Anterior cingulate cortex (tissue), 58 donors: ENCODE data around the gene MYBPC2.

Source experiments
- DNase-seq, 58 donors: peaks; one replicate each; lab custom pipeline; 2025; lab: John Stamatoyannopoulos, UW

Gene MYBPC2

GRCh38 chr19:50512112-50512998, 79.7 kb downstream of the MYBPC2 start:
- DNase-seq: no peak

GRCh38 chr19:50512999-50513745, 80.5 kb downstream of the MYBPC2 start:
- peak in 1 of 58 donors; percentile 21 for DNase-seq

GRCh38 chr19:50513746-50514345, 81.2 kb downstream of the MYBPC2 start, which contains the start of gene ASPDH:
Gene ASPDH, minus strand, starts transcription at chr19:50513913. Its CDS starts 90 bp downstream, at chr19:50513823.
- peak in 43 of 58 donors; percentile 17 to 73 (median 56) for DNase-seq

GRCh38 chr19:50514346-50515167, 81.9 kb downstream of the MYBPC2 start:
- DNase-seq: peak in 57 of 58 donors; percentile 25 to 90 (median 80)

GRCh38 chr19:50515168-50515561, 82.5 kb downstream of the MYBPC2 start:
- DNase-seq: no peak
